ENCODE results near the gene UNC5B.
A peak's percentile ranks its signal among the peaks of the same experiment; 100 is the strongest.
"Not testable (repeated sequence)": the region's sequence is repeated elsewhere in the genome, so short reads cannot be mapped to it uniquely, and the experiment has no call there.

Gene UNC5B

DNA sequence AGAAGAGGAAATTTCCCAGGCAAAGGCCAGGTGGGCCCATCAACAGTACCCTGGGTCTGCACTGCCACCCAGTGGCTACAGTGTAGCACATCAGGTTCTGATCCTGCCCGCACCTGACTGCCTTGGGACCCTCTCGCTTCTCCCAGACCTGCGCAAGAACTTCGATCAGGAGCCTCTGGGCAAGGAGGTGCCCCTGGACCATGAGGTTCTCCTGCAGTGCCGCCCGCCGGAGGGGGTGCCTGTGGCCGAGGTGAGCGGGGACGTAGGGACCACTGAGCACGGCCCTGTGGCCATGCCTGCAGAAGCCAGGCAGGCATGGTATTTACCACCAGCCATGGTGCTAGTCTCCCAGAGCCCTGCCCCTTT lies 72.8 kb downstream of the UNC5B start:
- peak in 1 of 2 experiments; percentile 48 for DNase-seq

- no peak for DNase-seq
These were observed 73.6 kb downstream of the UNC5B start for GRCh38 chr10:71285986-71286385.

GRCh38 chr10:71286521-71287294 lies 74.3 kb downstream of the UNC5B start:
- DNase-seq = no peak

DNA sequence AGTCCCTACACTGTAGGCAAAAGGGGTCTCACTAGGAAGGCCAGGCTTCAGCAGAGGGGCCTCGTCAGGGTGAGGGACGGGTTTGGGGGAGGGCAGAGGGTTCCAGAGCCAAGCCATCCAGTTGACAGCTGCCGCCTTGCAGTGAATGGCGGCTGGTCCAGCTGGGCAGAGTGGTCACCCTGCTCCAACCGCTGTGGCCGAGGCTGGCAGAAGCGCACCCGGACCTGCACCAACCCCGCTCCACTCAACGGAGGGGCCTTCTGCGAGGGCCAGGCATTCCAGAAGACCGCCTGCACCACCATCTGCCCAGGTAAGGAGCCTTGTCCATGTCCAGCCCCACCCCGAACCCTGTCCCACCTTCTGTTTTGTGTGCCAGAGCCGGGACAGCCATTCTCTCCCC lies 75.1 kb downstream of the UNC5B start:
- DNase-seq = no peak

- DNase-seq = no peak
These were observed 76.1 kb downstream of the UNC5B start for GRCh38 chr10:71288461-71288860.

GRCh38 chr10:71289421-71290130 lies 77.2 kb downstream of the UNC5B start:
- no peak for DNase-seq

DNA sequence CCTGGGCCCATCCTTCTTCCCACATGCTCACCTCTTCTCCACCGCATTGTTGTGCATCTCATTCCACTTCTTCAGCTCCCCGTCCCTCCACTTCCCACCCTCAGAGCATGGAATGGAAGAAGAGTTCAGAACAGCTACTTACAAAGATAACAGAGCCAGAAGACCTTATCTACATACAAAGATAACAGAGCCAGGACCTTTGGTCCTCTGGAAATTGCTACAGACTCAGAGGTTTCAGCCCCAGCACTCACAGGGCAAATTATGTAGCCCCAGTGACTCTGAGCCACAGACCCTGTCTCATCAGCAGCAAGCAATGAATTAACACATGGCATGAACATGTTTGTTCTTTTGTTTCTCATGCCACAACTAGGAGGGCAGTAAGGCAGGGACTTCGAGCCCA lies 78.0 kb downstream of the UNC5B start:
- DNase-seq = no peak

DNA sequence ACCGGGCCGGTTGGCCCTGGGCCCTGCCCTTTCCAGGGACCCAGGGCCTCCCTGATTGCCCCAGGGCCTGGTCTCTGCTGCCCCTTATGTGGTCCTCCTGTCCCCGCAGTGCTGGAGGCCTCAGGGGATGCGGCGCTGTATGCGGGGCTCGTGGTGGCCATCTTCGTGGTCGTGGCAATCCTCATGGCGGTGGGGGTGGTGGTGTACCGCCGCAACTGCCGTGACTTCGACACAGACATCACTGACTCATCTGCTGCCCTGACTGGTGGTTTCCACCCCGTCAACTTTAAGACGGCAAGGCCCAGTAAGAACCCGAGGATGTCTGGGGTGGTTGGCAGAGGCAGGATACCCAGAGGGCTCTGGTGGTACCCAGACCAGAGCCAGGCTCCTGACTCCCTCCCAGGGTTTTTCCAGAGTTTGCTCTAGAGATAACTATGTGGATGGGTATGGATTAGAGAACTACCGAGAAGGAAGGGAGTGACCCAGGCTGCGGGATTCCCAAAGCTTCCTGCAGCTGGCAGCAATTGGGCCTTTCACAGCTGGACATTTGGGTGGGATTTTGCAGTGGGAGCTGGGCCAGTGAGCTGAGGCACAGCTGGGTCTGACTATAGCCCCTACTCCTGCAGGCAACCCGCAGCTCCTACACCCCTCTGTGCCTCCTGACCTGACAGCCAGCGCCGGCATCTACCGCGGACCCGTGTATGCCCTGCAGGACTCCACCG lies 78.6 kb downstream of the UNC5B start:
- DNase-seq = no peak

- no peak for DNase-seq
These were observed 79.1 kb downstream of the UNC5B start for GRCh38 chr10:71291528-71291900.

DNA sequence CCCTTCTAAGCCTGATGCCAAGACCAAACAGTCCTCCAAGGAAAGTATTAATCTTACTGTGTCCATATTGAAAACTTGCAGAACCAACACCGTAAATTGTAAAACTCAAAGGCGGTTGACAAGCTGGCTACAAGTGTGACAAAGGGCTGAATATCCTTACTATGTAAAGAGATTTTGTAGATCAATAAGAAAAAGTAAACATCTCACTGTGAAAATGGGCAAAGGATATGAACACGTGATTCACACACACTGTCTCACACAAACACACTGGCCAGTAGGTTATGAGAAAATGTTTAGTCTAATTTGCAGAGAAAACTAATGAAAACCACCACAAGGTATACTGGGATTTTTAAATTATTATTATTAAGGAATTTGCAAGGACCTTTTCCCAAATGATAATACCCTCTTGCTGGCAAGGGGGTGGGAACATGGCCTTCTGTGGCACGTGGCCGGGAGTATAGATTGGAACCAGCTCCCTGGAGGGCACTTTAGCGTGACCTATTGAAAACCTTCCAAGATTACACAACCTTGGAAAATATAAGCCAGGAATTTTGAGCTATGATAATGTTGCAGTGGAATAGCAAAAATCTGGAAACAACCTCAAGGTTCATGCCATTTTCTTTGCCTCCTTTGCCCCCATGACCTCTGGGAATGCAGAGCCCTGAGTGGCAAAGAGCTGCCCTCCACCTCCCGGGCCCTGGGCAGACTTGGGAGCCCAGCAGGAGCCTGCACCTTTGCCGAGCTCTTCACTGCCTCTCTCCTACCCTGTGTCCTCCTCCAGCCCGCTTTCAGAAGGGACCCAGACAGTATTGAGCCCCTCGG lies 80.5 kb downstream of the UNC5B start:
- no peak for DNase-seq

- DNase-seq = no peak
These were observed 81.2 kb downstream of the UNC5B start for GRCh38 chr10:71293446-71294084.

GRCh38 chr10:71294091-71294561 lies 81.8 kb downstream of the UNC5B start:
- no peak for DNase-seq

DNA sequence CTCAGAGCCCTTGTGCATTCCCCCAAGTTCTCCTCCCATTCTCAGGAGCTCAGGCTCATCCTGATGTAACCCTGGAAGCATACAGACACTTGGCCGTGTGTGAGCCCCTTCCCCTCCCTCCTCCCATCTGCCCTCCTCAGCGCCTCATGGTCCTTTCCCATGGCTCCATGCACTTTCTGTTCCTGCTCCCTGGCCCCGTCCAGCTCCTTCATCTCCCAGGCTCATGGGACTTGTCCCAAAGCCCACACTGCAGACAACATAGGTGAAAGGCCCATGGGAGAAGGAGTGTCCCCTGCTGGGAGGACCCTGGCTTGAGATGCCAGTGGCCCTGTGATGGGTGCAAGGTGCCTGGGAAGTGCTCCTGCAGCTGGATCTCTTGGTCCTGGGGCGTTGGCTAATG lies 82.5 kb downstream of the UNC5B start:
- DNase-seq = no peak

GRCh38 chr10:71295641-71296040 lies 83.3 kb downstream of the UNC5B start:
- DNase-seq = no peak

DNA sequence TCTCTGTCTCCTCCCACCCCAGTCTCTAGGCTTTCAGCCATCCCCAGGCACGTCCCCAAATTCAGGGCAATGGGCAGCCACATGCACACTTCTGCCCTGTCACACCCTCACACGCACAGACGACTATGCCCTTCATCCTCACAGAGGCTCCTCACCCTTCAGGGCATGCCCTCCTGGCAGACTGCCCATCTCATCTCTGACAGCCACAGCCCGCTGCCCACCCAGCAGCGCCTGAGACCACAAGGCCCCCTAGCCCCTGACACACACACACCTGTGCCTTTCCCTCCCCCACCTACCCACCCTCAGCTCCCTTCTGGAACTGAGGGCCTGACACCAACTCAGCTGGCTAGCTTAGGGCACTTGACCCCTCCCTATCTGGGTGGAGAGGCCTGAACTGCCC lies 83.7 kb downstream of the UNC5B start:
- no peak for DNase-seq

DNA sequence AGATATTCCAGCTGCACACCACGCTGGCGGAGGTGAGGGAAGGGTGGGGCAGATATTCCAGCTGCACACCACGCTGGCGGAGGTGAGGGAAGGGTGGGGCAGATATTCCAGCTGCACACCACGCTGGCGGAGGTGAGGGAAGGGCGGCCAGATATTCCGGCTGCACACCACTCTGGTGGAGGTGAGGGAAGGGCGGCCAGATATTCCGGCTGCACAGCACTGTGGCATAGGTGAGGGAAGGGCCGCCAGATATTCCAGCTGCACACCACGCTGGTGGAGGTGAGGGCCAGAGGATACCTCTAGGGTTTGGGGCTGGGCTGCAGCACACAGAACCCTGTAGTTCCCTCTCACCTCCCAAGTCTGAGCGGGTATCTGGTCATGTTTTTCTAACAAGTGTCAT lies 84.4 kb downstream of the UNC5B start:
- DNase-seq = not testable (repeated sequence)

GRCh38 chr10:71297343-71297742 lies 85.0 kb downstream of the UNC5B start:
- DNase-seq = no peak

DNA sequence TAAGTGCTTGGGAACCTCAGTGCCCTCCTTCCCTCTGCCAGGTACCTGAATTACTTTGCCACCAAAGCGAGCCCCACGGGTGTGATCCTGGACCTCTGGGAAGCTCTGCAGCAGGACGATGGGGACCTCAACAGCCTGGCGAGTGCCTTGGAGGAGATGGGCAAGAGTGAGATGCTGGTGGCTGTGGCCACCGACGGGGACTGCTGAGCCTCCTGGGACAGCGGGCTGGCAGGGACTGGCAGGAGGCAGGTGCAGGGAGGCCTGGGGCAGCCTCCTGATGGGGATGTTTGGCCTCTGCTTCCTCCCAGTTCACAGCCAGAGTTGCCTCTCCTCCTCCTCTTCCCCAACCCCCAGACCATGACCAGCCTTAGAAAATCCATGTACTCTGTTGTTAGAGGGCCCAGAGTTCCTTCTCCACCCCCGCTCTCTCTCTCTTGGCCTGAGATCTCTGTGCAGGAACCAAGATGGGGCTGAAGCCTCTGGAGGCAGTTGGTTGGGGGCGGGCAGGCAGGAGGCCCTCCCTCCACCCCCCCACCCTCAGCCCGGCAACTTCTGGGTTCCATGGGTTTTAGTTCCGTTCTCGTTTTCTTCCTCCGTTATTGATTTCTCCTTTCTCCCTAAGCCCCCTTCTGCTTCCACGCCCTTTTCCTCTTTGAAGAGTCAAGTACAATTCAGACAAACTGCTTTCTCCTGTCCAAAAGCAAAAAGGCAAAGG lies 86.9 kb downstream of the UNC5B start:
- DNase-seq = no peak

DNA sequence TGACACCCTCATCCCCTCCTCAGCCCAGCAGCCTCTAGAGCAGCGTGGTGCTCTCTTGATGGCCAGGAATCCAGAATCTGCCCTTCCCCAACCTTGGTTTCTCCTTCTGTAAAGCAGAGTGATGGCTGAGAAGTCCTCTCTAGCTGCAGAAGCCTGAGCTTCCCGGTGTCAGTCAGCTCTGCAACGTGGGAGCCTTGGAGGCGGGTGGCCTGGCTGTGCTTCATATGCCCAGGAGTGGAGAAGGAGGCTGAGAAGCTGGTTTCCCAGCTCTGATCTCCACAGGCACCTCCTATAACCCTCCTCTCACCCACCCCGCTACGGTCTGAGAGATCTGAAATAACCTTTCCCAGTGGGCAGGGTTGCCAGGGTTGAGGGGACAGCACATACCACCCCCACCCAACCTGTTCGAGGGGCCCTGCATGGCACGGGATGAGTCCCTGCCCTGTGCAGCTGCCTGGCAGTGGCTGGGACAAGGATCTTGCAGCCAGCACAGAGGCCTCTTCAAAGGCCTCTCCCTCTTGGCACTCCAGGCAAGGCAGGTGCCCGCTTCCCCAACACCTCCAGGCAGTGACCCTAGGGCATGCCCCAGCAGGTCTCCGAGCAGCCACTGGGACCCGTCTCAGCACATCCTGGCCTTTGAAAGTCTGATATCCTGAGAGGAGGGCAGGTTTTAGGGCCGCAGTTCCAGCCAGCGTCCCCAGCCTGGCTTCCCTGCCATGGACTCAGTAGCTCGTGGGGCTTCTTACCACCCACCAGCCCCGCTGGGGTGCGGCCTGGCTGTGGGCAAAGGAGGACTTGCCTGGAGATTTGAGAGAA lies 88.4 kb downstream of the UNC5B start:
- DNase-seq = no peak

DNA sequence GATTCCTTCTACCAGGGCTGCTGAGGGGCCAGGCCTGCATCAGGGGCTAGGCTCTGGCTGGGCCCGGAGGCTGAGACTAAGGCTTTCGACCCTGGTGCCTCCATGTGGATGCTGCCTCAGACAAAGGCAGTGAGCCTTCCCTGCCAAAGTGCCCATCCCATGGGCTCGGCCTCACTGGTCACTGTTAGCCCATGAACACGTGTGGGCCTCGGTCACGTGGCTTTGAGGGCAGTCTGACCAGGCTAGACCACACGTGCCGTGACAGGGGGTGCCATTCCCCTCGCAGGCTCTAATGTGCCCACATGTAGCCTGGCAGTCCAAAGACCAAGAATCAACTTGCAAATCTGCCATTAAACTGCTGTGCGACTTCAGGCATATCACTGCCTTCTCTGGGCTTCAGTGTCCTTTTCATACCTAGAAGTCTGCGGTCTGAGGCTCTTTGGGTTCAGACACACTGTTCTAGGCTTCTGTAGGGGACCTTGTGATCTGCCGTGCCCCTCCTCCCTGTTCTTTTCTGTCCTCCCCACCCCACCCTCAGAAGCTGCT lies 89.1 kb downstream of the UNC5B start:
- DNase-seq = no peak

GRCh38 chr10:71302451-71302850 lies 90.1 kb downstream of the UNC5B start:
- DNase-seq = no peak
